Measurements from ENCODE around the gene ZNF280C. TPM values are rescaled to one million over a fixed set of nuclear protein-coding genes. Genes with fewer than 3 reads are reported as not detected.

ZNF280C gene
- total and polyA plus RNA-seq, 9 donors = 2.0 to 8.0 (median 4.8) TPM

GRCh38 chrX:130184168-130184567 is 84.5 kb downstream of the ZNF280C start:
- no peaks in the 10 kb centered on the region for H3K27me3 ChIP-seq
- no peaks in the 10 kb centered on the region for H3K9me3 ChIP-seq
- H3K4me3 ChIP-seq = no peak overlapping the region
- intact Hi-C loops (cut with DNase I) = no loop called here
- TF ChIP-seq EP300 (IDR thresholded peaks at IDR 0.05) (no peak), POLR2A (IDR thresholded peaks at IDR 0.05) (no peak), CTCF (IDR thresholded peaks at IDR 0.05) (no peak)
- DNase-seq = no peak
- WGBS, 3 donors = 90 to 94% (median 93%) methylated on average over 11 of the region's 11 CpGs
- no peaks in the 10 kb centered on the region for H3K36me3 ChIP-seq
- H3K27ac ChIP-seq = no peak overlapping the region
- H3K4me1 ChIP-seq (ENCODE audit: insufficient read depth) = no peaks in the 10 kb centered on the region

GRCh38 chrX:130179579-130180215 is 89.0 kb downstream of the ZNF280C start:
- Histone ChIP-seq H3K27ac (no peak overlapping the region), H3K9me3 (no peaks in the 10 kb centered on the region), H3K27me3 (no peaks in the 10 kb centered on the region), H3K36me3 (no peaks in the 10 kb centered on the region), H3K4me1 (ENCODE audit: insufficient read depth) (no peaks in the 10 kb centered on the region), H3K4me3 (no peak overlapping the region)
- intact Hi-C loops (cut with DNase I) = loop anchor here in 2 of 4 donors (10.0 kb wide), 1 partner anchor 95 kb away; no protein-coding TSS in a partner anchor
- WGBS, 3 donors = 39 to 55% (median 46%) methylated on average over 7 of the region's 7 CpGs
- no peak for DNase-seq
- TF ChIP-seq EP300 (IDR thresholded peaks at IDR 0.05) (no peak), CTCF (IDR thresholded peaks at IDR 0.05) (no peak), POLR2A (IDR thresholded peaks at IDR 0.05) (no peak)

- intact Hi-C loops (cut with DNase I) = loop anchor here in 2 of 4 donors (10.0 kb wide), 1 partner anchor 94 kb away; no protein-coding TSS in a partner anchor
- H3K9me3 ChIP-seq = no peaks in the 10 kb centered on the region
- no peaks in the 10 kb centered on the region for H3K4me1 ChIP-seq (ENCODE audit: insufficient read depth)
- TF ChIP-seq POLR2A (IDR thresholded peaks at IDR 0.05) = no peak
- TF ChIP-seq CTCF (IDR thresholded peaks at IDR 0.05) = no peak
- no peak for TF ChIP-seq EP300 (IDR thresholded peaks at IDR 0.05)
- 73 to 77% (median 75%) methylated on average over 5 of the region's 5 CpGs for WGBS, 3 donors
- H3K36me3 ChIP-seq = no peaks in the 10 kb centered on the region
- no peak overlapping the region for H3K27ac ChIP-seq
- no peak overlapping the region for H3K4me3 ChIP-seq
- no peak for DNase-seq
- no peaks in the 10 kb centered on the region for H3K27me3 ChIP-seq
Observed at GRCh38 chrX:130179170-130179569, 89.5 kb downstream of the ZNF280C start.

GRCh38 chrX:130176942-130177341 is 91.8 kb downstream of the ZNF280C start:
- 43 to 63% (median 44%) methylated on average over 4 of the region's 4 CpGs for WGBS, 3 donors
- TF ChIP-seq CTCF (IDR thresholded peaks at IDR 0.05) = no peak
- TF ChIP-seq POLR2A (IDR thresholded peaks at IDR 0.05) = no peak
- no peak overlapping the region for H3K27ac ChIP-seq
- H3K9me3 ChIP-seq = no peaks in the 10 kb centered on the region
- H3K4me1 ChIP-seq (ENCODE audit: insufficient read depth) = no peaks in the 10 kb centered on the region
- no peak for DNase-seq
- intact Hi-C loops (cut with DNase I) = loop anchor here in 2 of 4 donors (10.0 kb wide), 1 partner anchor 92 kb away; no protein-coding TSS in a partner anchor
- no peaks in the 10 kb centered on the region for H3K27me3 ChIP-seq
- H3K36me3 ChIP-seq = no peaks in the 10 kb centered on the region
- no peak overlapping the region for H3K4me3 ChIP-seq

All from ovary (tissue), 9 donors.